Activated effector memory CD4-positive, alpha-beta T cell treated with Interleukin-2 at 50 U/mL for 16 hours (primary cell): Measurements from ENCODE around the gene FAM114A1.
"Not testable (repeated sequence)": the region's sequence is repeated elsewhere in the genome, so short reads cannot be mapped to it uniquely, and the experiment has no call there.

Source experiments
- DNase-seq: peaks from one replicate; pipeline ENCODE4 v3.0.0-alpha.2; 2020

Gene FAM114A1

DNA sequence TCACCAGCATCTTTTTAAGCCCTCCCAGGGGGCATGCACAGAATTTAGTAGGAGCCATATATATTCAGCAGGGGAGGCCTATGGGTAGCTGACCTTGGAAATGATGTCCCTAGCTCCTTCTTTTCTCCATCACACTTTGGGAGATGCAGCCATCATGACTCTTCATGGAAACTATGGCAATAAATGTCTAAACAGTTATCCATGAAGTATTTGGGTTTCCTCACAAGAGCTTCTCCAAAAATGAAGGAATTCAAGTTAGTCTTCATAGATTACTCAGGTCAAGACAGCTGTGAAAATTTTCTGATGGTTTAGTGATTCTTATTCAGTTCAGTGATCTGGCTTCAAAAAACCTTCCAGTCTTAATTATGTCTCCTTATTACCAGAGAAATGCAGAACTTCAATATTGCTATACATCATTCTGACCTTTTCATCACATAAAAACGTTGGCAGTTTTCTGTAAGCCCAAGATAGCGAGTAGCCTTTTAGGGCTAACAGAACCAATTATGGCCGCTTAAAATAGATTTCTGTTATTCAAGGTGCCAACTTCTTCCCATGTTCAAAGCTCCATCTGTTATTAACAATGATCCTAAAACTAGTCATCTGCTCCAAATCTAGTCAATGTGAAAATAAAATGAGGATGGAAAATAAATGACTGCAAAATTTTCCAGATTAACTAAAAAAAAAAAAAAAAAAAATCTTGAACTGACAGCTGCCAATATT, 112.1 kb downstream of the FAM114A1 start:
- no peak for DNase-seq

DNA sequence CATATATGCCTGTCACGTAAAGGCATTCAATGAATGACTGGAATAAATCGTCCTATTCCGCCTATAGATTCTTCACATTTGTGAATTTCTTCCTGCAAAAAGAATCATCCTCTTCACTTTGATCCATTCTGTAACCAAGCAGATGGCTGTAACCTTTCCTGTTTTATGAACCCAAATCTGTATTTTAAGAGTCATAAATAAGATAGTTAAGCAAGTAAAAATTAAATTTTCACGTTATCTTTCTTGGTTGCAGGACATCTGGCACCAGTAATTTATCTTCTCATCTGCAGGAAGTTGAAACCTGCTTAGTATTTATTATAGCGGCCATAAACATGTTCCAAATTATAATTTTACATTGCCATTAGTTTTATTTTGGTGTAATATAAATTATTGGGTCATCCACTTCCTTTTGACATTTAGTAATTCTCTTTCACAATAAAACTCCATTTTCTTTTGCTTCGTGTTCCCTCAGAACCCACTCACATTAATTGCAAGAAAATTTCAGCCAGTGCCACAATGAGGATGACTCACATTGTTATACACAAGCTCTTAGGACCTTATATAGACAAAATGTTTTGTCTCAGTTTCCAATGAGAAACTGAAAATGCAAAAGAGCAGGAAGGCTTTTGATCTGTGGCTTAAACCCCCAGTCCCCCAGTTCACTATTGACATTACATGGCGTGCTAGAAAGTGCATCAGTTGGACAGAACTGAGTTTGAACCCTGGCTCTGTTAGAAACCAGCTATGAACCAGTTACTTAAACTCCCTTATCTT, 113.5 kb downstream of the FAM114A1 start:
- no peak for DNase-seq

DNA sequence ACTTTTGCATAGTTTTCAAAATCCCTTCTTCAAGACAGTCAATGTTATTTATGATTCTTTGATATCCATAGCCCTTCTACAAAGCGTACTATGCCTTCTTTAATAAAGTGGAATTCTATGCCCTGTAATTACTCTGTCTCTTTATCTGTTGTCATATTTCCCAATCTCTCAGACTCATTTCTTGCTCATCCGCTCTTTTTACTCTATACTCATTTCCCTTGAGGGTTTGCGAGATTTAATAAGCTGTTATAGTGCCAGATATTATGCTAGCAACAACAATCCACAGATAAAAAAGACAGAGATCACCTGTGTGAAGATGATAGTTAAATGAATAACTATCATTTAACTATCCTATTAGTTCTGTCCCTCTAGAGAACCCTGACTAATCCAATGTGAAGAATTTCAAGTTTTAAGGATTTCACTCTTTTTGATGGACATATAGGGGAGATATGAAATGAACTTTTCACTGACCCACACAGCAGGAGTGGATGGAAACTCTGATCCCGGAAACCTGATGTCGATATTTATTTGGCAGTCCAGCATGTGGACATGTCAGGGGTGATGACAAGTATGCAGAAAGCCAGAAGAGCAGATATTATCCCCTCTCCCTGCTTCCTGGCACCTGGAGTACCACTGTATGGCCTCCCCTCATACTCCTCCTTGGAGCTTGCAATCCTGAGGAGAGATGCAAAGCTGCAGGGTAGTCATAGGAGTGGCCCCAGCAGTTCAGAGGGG, 114.9 kb downstream of the FAM114A1 start:
- no peak for DNase-seq

DNA sequence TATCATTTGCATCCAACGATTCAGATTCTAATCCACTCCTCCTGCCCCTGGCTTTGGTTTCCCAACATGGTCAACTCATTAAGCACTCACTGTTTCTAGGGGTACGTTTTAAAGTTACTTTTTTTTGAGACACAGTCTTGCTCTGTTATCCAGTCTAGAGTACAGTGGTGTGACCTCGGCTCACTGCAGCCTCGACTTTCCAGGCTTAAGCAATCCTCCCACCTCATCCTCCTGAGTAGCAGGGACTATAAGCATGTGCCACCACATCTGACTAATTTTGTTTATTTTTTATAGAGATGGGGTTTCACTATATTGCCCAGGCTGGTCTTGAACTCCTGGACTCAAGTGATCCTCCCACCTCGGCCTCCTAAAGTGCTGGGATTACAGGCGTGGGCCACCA, 115.7 kb downstream of the FAM114A1 start:
- DNase-seq, result no peak

DNA sequence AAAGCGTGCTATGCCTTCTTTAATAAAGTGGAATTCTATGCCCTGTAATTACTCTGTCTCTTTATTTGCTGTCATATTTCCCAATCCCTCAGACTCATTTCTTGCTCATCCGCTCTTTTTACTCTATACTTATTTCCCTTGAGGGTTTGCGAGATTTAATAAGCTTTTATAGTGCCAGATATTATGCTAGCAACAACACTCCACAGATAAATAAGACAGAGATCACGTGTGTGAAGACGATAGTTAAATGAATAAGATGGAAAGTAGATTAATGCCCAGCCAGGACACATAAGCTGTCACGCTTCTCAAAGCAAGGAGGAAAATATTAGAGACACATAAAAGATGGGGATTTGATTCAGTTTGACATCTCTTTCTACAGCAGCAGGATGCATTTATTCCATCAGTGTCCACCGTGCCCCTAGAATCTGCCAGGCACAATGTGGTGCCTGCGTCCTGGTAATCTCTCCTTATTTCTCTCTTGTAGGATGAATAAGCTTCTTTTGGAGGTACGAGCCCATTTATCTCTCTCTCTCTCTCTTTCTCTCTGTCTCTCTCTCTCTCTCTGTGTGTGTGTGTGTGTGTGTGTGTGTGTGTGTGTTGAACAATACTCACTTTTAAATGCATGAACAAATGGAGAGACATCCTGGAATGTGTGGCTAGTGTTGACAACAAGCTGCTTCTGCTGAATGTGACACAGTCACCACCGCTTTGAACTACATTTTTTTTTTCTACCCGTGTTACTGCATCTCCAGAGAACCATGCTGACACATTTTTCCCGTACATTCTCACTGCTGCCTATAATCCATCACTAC, 116.4 kb downstream of the FAM114A1 start:
- DNase-seq, result no peak

DNA sequence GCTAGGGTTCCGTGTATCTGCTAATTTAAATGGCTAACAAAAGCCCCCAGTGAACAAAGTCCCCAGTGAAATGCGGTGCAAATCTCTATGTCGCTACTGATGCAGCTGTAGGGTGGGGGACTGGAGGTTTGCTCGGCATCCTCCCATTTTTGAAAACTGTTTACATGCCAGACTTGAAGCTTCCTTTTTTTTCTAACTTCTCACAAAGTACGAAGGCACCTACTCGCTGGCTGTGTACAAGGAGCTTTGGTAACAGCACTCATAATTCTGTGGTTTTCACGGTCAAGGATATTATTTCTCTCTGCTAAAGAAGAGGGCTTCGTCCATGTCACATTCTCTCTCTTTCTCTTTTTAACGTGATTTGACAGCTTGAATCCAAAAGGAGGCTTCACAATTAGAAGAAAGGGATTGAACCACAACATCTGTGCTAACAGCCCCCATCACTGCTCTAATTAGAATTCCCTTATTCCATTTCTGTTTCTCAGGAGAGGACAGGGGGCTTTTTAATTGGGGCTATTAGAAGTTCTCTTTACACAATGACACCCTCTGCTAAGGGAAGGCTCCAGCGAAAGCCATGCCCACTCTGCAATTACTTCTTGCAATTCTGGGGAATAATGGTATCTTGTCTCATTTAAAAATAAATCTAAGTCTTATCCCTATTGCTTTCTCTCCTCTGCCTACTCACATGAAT, 117.9 kb downstream of the FAM114A1 start:
- DNase-seq, result no peak

DNA sequence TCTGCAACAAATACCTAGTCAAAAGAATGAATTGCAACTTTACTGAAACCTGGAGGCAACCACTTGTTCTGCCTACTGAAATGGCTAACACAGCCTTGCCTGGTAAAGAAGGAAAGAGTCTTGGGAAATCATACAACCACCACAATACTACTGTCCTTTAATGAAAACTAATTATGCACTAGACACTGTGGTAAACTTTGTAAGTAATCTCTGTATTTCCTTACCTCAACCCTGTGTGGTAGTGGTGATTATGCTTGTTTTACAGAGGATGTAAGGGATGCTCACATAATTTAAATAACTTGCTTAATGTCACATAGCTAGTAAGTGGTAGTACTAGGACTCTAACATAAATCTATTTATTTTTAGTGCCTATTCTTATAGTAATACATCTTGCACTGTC, 119.9 kb downstream of the FAM114A1 start:
- DNase-seq, result no peak

DNA sequence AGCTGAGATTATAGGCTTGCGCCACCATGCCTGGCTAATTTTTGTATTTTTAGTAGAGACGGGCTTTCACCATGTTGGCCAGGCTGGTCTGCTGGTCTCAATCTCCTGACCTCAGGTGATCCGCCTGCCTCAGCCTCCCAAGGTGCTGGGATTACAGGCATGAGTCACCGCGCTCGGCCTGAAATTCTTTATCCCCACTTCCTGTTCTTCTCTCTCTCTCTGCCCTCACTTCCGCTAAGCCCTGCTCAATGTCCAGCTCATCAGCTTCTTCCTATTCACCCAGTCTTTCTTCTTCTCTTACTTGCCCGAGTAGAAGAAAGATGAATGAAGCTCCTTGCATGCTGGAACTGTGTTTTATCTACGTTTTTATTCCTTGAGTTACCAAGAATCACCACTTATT, 120.7 kb downstream of the FAM114A1 start:
- DNase-seq, result not testable (repeated sequence)

DNA sequence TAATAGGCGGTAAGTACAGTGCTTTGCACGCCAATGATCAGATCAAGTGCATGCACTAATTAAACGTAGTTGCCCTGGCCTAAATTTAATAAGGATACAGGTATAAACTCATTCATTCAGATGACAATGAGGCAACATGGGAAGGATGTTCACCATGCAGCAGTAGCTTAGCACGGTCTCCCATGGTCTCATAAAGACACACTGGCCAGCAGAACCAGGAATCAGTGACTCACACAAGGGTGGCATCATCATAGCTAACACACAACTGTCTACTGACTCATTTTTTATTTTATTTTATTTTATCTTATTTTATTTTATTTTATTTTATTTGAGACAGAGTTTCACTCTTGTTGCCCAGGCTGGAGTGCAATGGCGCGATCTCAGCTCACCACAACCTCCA, 121.9 kb downstream of the FAM114A1 start:
- DNase-seq, result no peak

DNA sequence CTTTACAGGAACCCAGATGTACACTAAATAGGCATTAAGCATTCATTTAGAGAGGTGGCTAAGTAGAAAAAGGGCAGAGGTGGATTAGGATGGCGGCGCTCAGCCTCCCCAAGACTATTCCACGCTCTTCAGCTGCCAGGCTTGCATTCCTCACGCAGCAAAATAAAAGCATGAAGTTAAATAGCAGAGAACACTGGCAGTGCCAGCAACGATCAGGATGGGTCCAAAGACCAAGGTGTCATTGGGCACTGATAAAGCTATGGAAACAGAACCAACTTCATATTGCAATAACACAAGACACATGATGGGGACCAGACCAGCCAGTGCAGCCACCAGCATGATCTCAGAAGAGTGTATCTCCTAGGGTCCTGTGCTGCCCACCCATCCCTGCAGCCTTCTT, 122.6 kb downstream of the FAM114A1 start:
- no peak for DNase-seq

DNA sequence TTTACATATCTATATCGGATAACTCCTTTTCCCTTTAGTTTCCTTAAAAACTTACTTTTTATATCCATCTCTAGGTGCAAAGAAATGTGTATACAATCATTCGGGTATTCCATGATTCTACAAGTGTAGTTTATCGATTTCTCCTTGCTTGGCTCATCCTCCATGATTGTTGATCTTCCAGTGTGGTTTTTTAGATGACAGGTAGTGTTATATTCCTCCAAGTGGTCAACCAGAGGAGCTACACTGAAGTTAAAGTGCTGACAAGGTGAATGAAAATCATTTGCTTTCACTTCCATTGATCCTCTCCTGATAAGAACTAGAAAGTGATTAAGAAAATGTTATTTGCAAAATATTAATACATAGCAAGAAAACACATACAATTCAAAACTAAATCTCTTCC, 126.1 kb downstream of the FAM114A1 start:
- DNase-seq, result no peak

DNA sequence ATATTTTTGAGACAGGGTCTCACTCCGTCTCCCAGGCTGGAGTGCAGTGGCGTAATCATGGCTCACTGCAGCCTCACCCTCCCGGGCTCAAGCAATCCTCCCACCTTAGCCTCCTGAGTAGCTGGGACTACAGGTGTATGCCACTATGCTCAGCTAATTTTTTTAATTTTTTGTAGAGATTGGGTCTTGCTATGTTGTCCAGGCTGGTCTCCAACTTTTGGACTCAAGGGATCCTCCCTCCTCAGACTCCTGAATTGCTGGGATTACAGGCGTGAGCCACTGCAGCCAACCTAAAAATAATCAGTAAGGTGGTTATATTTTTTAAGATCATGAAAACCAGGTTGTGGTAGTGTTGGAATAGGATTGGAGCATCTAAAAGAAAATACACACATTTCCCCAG, 126.5 kb downstream of the FAM114A1 start:
- DNase-seq, result no peak
